GM19035 (cell line): ENCODE data around the gene GOLGA1.
A peak's percentile ranks its signal among the peaks of the same experiment; 100 is the strongest.
"Not testable (repeated sequence)": the region's sequence is repeated elsewhere in the genome, so short reads cannot be mapped to it uniquely, and the experiment has no call there.

Source experiments
- ATAC-seq: cut with Tn5 transposase; IDR thresholded peaks from one replicate; pipeline ENCODE4 v1.9.1; 2021; ENCODE audit not compliant: unreplicated experiment

The GOLGA1 gene

GRCh38 chr9:124941679-124942561 is 1.0 kb upstream of the GOLGA1 start:
- ATAC-seq, result peak; percentile 21

- peak; percentile 48 for ATAC-seq
These were observed 376 bp downstream of the GOLGA1 start for GRCh38 chr9:124940521-124940893.

- no peak for ATAC-seq
These were observed 939 bp downstream of the GOLGA1 start for GRCh38 chr9:124939944-124940343.

GRCh38 chr9:124934290-124934689 is 6.6 kb downstream of the GOLGA1 start:
- ATAC-seq, result no peak

GRCh38 chr9:124932333-124932732 is 8.6 kb downstream of the GOLGA1 start:
- no peak for ATAC-seq

GRCh38 chr9:124929464-124929863 is 11.4 kb downstream of the GOLGA1 start:
- no peak for ATAC-seq

GRCh38 chr9:124928116-124928515 is 12.8 kb downstream of the GOLGA1 start:
- ATAC-seq, result no peak

- ATAC-seq, result not testable (repeated sequence)
These were observed 20.5 kb downstream of the GOLGA1 start for GRCh38 chr9:124920394-124920793.

GRCh38 chr9:124914753-124915405 is 26.0 kb downstream of the GOLGA1 start:
- no peak for ATAC-seq

- no peak for ATAC-seq
These were observed 27.5 kb downstream of the GOLGA1 start for GRCh38 chr9:124913378-124913777.

- no peak for ATAC-seq
These were observed 29.1 kb downstream of the GOLGA1 start for GRCh38 chr9:124911766-124912165.

- no peak for ATAC-seq
These were observed 32.8 kb downstream of the GOLGA1 start for GRCh38 chr9:124908098-124908497.

GRCh38 chr9:124906966-124907365 is 33.9 kb downstream of the GOLGA1 start:
- ATAC-seq, result no peak

GRCh38 chr9:124899845-124900244 is 41.0 kb downstream of the GOLGA1 start:
- ATAC-seq, result no peak

GRCh38 chr9:124897570-124898460 is 43.1 kb downstream of the GOLGA1 start:
- ATAC-seq, result no peak

- ATAC-seq, result no peak
These were observed 46.1 kb downstream of the GOLGA1 start for GRCh38 chr9:124894741-124895170.

- ATAC-seq, result no peak
These were observed 46.7 kb downstream of the GOLGA1 start for GRCh38 chr9:124894035-124894740.

GRCh38 chr9:124890179-124890578 is 50.7 kb downstream of the GOLGA1 start:
- ATAC-seq, result no peak

- no peak for ATAC-seq
These were observed 51.9 kb downstream of the GOLGA1 start for GRCh38 chr9:124889006-124889405.

- ATAC-seq, result no peak
These were observed 53.1 kb downstream of the GOLGA1 start for GRCh38 chr9:124887832-124888231.
